HG02870 (cell line): ENCODE measurements around the gene KCNT1.

ENCODE experiments used
- ATAC-seq: cut with Tn5 transposase; IDR thresholded peaks from one replicate; pipeline ENCODE4 v1.9.1; 2021; ENCODE audit warnings: mild to moderate bottlenecking, moderate library complexity; ENCODE audit not compliant: unreplicated experiment

Gene KCNT1

GRCh38 chr9:135722365-135722764 lies 20.4 kb downstream of the KCNT1 start:
- no peak for ATAC-seq

GRCh38 chr9:135724186-135724787 lies 22.3 kb downstream of the KCNT1 start:
- ATAC-seq = no peak

GRCh38 chr9:135726138-135726853 lies 24.3 kb downstream of the KCNT1 start:
- ATAC-seq = no peak

GRCh38 chr9:135727257-135727875 lies 25.4 kb downstream of the KCNT1 start:
- ATAC-seq = no peak

GRCh38 chr9:135728436-135729110 lies 26.6 kb downstream of the KCNT1 start:
- ATAC-seq = no peak

- ATAC-seq = no peak
Observed at GRCh38 chr9:135729480-135729879, 27.5 kb downstream of the KCNT1 start.

- ATAC-seq = no peak
Observed at GRCh38 chr9:135731454-135731853, 29.5 kb downstream of the KCNT1 start.

GRCh38 chr9:135732569-135733257 lies 30.7 kb downstream of the KCNT1 start:
- ATAC-seq = no peak

- ATAC-seq = no peak
Observed at GRCh38 chr9:135734616-135735144, 32.7 kb downstream of the KCNT1 start.

GRCh38 chr9:135736272-135736978 lies 34.4 kb downstream of the KCNT1 start:
- ATAC-seq = no peak

- ATAC-seq = no peak
Observed at GRCh38 chr9:135736979-135737839, 35.2 kb downstream of the KCNT1 start.

GRCh38 chr9:135737840-135738521 lies 36.0 kb downstream of the KCNT1 start:
- no peak for ATAC-seq

- ATAC-seq = no peak
Observed at GRCh38 chr9:135739271-135740220, 37.6 kb downstream of the KCNT1 start.

GRCh38 chr9:135741276-135742219 lies 39.6 kb downstream of the KCNT1 start:
- ATAC-seq = no peak

GRCh38 chr9:135743021-135743420 lies 41.0 kb downstream of the KCNT1 start:
- no peak for ATAC-seq

GRCh38 chr9:135743546-135744332 lies 41.8 kb downstream of the KCNT1 start:
- no peak for ATAC-seq
